Stomach (tissue), 4 donors: ENCODE measurements around the gene TCIRG1.

Source experiments
- CTCF ChIP-seq, 7 experiments: fragments of 450-650 bp in 4 of 7; fragments of 200-600 bp in 3 of 7; sonication (generic) in 3 of 7; IDR thresholded peaks; one replicate each; pipeline ENCODE4 v1.5.1; 2016 to 2019; ENCODE audit warnings: antibody characterized with exemption in 7 of 7, control low read depth in 2 of 7, mild to moderate bottlenecking in 1 of 7
- POLR2A ChIP-seq, 4 donors: fragments of 450-650 bp; IDR thresholded peaks; one replicate each; pipeline ENCODE4 v1.6.1; 2016; ENCODE audit warnings: antibody characterized with exemption in 4 of 4, control low read depth in 2 of 4, mild to moderate bottlenecking in 1 of 4, moderate library complexity in 1 of 4
- POLR2AphosphoS5 ChIP-seq, 3 donors: sonication (generic); formaldehyde crosslinking; IDR thresholded peaks; one replicate each; pipeline ENCODE4 v1.6.1; 2016; ENCODE audit warnings: antibody characterized with exemption in 3 of 3

GRCh38 chr11:68040101-68040956 lies 1.5 kb downstream of the TCIRG1 start:
- TF ChIP-seq CTCF (IDR thresholded peaks at IDR 0.05) = no peak
- no peak for TF ChIP-seq POLR2A (IDR thresholded peaks at IDR 0.05)
- TF ChIP-seq POLR2AphosphoS5 (IDR thresholded peaks at IDR 0.05) = peak in 2 of 3 donors; percentile 55
